GM21447 (cell line): ENCODE results near the gene ZGRF1.
"Not testable (repeated sequence)": the region's sequence is repeated elsewhere in the genome, so short reads cannot be mapped to it uniquely, and the experiment has no call there.

Source experiments
- ATAC-seq: cut with Tn5 transposase; IDR thresholded peaks from one replicate; pipeline ENCODE4 v1.9.1; 2021; ENCODE audit not compliant: unreplicated experiment

ZGRF1 gene

DNA sequence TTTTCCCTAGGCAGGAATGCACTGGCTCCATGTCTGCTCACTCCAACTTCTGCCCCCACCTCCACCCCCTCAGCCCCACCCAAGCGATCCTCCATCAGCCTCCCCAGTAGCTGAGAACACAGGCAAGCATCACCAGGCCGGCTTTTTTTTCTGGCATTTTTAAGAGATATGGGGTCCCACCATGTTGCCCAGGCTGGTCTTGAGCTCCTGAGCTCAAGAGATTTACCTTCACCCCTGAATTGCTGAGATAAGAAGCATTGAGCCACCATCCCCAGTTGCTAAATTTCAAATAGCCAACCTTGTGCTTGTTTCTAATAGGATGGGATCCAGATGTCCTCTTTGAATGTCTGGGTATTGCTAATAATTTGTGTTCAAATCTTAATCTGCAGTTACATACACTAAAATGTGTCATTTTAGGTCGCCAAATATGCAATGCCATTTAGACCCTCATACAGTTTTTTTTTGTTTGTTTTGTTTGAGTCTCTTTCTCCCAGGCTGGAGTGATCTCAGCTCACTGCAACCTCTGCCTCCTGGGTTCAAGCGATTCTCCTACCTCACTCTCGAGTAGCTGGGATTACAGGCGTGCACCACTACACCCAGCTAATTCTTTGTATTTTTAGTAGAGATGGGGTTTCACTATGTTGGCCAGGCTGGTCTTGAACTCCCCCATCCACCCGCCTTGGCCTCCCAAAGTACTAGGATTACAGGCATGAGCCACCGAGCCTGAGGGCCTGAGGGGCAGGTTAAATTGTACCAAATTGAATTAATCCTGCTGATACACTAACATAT is 9.0 kb upstream of the ZGRF1 start:
- ATAC-seq = no peak

DNA sequence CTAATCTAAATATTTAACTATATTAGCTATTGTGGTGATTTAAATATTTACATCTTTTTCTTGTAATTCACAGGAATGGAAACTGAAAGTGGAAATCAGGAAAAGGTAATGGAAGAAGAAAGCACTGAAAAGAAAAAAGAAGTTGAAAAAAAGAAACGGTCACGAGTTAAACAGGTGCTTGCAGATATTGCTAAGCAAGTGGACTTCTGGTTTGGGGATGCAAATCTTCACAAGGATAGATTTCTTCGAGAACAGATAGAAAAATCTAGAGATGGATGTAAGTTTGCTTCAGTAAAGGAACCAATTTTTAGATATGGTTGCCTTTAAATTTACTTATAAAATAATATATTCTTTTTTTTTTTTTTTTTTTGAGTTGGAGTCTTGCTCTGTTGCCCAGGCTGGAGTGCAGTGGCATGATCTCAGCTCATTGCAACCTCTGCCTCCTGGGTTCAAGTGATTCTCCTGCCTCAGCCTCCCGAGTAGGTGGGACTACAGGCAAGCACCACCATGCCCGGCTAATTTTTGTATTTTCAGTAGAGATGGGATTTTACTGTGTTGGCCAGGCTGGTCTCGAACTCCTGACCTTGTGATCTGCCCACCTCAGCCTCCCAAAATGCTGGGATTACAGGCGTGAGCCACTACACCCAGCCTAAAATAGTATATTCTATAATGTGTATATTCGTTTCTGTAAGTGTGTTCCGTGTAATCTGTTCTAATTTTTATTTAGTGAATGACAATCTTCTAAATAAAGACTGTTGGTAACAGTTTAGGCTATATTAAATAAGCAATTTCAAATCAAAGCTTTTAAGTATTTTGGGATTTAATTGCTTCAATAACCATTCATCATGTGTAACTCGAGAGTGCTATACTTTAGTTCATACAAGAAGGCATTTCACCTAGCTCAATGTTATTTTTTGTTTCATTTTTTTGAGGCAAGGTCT is 8.2 kb upstream of the ZGRF1 start:
- ATAC-seq = not testable (repeated sequence)

DNA sequence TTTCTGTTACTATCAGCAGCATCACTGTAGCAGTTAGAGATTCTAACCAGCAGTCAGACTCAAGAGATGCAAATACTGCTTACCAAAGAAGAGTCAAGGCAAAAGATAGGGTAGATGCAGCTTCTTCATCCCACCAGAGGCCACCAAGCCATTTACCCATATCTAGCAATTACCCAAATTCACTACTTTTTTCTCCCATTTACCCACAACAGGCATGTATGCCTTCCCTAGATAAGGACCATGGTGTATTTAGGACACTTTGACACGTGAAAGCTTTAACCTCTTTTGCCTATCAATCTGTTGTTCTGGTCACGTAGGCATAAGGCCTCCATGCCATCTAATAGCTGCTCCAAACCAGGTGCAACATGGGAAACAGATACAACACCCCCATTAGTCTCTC is 5.8 kb upstream of the ZGRF1 start:
- ATAC-seq = no peak

DNA sequence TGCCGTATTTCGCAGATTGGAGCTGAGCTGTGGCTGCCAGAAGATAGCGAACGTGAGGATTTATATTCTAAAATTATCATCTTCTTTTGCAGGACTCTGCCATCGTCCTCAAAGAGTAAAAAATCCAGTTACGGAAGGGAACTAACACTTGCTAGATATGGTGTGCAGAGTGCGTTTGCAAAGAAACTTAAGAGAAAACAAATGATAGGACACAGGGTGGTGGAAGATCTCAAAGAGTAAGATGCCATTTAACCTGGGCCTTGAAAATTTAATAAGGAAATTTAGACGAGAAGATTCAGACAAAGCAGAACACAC is 800 bp upstream of the ZGRF1 start:
- peak; percentile 1 for ATAC-seq

DNA sequence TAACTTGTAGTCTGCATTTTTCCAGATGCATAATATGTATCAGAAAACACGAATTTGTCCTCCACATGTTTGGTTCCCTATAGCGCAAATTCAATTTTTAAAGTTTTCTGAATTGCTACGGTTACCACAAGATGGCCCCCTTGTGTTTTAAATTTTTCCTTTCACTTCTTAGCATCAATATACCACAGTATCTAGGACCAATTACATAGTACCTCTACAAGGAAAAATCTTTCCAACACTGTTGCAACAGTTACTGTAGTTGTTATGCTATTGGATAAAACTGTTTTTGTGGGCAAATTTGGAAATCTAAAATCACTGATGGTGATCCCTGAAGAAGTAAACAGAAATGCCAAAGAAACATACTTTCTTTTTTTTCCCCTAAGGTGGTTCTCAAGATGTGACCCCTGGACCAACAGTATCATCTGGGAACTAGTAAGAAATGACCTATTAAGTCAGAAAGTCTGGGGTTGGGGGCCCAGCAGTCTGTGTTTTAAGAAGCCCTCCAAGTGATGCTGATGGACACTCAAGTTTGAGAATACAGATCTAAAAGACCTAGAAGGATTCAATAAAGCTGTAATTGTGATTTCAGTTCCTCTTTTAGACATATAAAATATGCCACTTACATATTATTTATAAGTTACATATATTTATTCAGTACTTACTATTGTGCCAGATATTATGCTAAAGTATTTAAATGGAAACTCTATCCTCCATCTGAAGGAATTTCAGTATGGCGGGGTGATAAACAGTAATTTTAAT is 3.1 kb downstream of the ZGRF1 start:
- no peak for ATAC-seq

DNA sequence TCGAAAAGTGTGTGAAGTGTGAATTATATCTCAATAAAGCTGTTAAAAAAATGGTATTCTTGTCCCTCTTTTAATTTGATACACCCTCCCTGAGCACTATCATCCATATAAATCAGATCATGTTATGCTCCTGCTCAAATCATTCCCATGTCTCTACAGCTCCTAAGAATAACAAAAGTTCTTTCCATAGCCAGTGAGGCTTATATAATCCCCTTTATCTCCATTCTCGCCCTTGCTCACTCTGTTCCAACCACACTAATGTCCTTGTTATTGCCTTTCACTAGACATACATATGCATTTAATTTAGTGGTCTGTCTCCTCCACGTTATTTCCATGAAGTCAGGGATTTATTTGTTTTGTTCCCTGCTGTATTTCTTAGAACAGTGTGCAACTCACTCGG is 10.5 kb downstream of the ZGRF1 start:
- ATAC-seq = no peak

DNA sequence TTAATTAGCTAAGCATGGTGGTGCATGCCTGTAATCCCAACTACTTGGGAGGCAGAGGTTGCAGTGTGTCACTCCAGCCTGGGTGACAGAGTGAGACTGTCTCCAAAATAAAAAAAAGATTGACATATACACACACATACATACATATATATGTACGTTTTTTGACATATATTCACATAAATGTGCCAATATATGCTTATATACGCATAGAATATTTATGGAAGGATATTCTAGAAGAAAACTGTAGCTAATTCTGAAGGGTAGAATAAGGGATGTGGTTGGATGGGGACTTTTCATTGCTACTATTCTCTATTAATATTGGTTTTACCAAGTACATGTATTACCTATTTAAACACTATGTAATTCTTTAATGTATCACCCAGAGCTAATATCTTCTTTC is 19.7 kb downstream of the ZGRF1 start:
- ATAC-seq = no peak

DNA sequence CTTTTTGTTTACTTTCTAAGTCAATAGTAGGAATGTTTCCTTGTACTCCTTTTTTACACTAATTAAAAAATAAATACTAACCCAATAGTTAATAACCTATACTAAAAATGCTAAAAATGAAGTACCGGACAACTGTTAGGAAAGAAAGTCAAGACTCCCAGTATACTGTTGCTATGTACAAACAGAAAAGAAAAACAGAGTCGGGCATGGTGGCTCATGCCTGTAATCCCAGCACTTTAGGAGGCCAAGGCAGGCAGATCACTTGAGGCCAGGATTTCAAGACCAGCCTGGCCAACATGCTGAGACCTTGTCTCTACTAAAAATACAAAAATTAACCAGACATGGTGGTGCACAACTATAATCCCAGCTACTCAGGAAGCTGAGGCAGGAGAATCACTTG is 23.9 kb downstream of the ZGRF1 start:
- not testable (repeated sequence) for ATAC-seq

DNA sequence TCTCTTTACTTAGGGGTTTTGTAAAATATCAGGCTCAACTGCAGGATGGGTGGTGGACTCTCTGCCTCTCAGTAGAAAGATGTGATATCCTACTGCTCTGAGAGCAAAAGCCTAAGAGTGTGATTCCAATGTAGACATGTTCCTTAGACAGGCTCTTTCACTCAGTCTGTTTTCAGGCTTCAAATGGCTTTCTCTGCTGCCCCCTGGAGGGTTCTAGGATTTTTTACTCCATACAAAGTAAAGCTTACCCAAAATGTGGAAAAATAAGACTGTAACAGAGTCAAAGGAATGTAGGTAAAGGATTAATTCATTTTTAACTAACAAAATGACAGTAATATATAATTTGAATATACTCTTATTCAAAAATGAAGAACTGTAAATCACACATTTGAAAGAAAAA is 32.1 kb downstream of the ZGRF1 start:
- peak; percentile 70 for ATAC-seq

DNA sequence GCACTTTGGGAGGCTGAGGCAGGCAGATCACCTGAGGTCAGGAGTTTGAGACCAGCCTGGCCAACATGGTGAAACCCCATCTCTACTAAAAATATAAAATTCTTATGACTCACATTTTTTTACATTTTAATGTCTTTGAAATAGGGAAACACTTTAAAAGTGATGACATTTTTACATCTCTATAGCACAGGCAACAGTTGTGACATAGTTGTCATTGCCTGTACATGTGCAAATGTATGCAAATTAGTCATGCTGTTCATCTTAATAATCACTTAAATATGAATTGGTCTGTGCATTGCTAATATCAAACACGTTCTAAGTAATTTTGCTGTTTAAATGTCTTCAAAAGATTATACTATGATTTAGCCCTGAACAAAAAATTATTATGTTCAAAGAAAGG is 41.7 kb downstream of the ZGRF1 start:
- no peak for ATAC-seq

DNA sequence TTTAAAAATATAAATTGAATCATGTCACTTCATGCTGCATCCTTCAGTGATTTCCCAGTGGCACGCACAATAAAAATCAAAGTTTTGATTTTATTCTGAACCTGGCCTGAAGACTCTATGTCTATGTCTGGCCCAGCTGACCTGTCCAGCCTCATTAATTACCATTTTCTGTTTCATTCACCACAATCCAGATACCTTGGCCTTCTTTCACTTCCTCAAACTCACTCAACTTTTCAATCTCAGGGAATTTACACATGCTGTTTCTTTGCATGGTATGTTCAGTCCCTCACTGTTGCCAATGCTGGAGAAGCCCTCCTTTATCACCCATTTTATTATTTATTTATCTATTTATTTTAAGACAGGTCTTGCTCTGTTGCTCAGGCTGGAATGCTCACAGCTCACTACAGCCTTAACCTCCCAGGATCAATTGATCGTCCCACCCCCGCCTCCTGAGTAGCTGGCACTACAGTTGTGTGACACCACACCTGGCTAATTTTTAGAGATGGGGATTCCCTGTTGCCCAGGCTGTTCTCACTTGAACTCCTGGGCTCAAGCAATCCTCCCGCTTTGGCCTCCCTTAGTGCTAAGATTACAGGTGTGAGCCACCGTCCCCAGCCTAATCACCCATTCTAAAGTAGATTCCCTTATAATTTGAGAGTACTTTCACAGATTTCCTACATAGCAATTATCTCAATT is 43.1 kb downstream of the ZGRF1 start:
- ATAC-seq = peak; percentile 82

DNA sequence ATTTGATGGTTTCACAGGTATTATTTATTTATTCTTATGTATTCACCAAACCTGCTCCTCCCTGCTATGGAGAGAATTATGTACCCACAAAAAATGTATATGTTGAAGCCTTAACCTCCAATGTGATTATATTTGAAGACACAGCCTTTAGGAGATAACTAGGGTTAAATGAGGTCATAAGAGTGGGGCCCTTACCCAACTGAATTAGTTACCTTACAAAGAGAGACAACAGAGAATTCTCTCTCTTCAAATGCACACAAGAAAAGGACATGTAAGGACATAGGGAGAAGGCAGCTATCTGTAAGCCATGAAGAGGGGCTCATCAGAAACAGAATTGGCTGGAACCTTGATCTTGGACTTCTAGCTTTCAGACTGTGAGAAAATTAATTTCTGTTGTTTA is 44.0 kb downstream of the ZGRF1 start:
- ATAC-seq = no peak

DNA sequence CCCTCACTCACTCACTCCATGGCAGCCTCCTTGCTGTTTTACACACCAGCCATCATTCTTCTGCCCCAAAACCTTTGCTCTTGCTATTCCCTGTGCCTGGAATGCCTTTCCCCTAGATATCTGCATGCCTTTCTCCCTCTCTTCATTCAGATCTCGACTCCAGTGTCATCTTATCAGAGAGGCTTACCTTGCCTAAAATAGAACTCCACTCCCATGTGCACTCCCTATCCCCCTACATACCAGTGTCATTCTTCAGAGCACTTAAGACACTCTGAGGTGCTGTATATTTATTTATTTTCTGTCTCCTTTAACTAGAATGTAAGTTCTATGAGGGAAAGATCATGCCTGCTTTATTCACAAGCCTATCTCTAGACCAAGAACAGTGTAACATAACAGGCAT is 45.1 kb downstream of the ZGRF1 start:
- no peak for ATAC-seq

DNA sequence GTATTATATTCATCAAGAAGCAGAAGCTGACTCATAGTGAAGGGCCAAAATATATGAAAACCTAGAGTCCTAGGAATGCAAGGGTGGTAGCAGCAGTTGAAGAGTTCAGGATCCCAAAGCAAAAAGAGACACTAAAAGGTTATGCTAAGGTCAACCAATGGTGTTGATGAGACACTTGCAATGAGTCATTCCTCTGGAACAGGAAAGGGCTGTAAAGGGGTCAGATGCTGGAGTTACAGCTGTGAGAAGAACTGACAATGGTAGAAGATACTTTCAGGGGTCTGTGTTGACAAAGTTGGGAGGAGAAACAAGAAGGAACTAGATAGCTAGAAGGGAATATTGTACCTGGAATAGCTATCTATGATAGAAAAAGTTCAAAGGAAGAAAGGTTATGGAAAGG is 47.5 kb downstream of the ZGRF1 start:
- no peak for ATAC-seq

DNA sequence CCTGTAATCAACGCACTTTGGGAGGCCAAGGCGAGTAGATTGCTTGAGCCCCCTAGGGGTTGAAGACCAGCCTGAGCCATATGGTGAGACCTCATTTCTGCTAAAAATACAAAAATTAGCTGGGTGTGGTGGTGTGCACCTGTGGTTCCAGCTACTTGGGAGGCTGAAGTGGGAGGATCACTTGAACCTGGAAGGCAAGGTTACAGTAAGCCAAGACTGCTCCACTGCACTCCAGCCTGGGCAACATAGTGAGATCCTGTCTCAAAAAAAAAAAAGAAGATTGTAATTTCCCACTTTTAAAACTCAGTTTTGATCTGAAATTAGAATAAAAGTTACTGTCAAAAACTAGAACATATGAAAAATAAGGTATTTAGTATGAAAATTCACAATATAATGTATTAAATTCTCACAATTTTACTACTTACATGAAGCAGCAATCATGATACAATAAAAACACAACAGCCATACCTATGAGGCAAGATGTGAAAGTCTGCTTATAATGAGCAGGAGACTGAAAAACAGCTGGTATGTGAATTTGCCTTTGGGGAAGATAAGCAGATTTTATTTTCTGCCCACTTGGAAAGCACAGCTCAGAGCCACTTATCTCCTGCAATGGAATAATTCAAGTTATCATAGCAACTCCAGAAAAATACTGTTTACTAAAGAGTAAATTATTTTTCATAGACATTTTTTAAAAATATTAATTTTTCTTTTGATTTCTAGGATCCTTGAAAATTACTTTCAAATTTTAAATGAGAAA is 50.6 kb downstream of the ZGRF1 start:
- no peak for ATAC-seq

DNA sequence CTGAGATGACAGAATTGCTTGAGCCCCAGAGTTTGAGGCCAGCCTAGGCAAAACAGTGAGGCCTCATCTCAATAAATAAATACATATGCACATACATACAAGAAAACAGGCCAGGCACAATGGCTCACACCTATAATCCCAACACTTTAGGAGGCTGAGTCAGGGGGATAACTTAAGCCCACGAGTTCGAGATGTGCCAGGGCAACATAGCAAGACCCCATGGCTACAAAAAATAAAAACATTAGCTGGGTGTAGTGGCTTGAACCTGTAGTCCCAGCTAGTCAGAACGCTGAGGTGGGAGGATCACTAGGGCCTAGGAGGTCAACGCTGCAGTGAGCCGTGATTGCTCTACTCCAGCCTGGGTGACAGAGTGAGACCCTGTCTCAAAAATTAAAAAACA is 69.2 kb downstream of the ZGRF1 start:
- no peak for ATAC-seq

DNA sequence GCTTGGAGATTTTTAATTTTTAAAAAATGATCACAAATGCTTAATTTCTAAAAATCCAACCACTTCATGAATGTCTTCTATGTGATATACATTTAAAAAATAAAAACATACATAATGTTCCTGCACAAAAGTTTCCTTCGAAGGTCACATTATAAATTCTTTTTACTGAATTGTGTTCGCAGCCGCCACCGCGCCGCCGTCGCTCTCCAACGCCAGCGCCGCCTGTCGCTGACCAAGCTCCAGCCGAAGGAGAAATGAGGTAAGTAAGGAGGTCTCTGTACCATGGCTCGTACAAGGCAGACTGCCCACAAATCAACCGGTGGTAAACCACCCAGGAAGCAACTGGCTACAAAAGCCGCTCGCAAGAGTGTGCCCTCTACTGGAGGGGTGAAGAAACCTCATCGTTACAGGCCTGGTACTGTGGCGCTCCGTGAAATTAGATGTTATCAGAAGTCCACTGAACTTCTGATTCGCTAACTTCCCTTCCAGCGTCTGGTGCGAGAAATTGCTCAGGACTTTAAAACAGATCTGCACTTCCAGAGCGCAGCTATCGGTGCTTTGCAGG is 71.9 kb downstream of the ZGRF1 start:
- ATAC-seq = no peak

DNA sequence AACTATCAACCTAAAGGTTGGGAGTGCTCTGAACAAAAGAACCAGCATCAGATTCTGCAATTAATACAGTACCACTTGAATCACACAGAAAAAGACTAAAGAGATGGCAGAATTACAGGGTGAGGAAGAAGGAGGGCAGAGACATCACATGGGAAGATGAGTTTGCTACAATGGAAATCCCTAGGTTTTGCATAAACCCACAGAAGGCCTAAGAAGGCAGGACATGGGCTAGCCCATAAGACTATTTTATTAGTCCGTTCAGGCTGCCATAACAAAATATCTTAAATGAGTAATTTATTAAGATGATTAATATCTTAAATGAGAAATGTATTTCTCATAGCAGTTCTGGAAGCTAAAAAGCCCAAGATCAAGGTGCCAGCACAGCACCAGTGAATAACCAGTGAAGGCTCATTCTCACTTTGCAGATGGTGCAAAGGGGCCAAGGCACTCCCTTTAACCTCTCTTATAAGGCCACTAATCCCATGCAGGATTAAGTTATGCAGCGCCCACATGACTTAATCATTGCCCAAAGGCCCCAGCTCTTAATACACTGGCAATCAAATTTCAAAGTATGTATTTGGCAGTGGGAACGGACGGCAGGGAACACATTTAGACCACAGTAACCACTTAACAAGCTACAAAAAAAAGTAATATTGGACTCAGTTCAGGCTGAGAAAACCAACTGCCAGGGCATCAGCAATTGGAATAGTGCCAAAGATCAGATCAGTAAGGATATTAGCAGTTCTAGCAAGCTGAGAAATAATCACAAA is 73.1 kb downstream of the ZGRF1 start:
- no peak for ATAC-seq

DNA sequence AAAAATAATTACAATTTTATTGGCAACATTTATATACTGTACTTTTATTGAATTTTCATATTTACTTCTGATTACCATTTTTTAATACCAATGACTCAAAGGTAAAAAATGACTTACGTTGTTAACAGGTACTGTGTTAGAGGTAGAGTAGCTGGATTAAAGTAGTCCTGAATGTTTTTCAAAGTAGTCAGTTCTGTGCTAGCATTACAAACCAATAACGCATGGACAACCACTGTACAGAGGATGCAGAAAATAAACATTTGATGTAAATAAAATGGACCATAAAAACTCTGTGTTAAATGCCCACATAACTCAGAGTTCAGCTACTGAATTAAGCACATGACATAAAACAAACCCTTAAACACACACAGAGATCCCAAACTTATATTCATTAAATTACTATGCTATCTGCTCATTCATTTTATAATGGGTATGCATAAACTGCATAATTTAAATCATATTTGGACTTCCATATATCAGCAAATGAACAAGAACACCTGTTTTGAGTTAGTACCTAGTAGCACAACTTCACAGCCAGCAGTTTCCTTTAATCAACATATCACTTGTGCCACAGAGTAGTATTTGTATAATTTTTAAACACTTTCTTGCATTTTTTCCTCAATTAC is 74.3 kb downstream of the ZGRF1 start:
- no peak for ATAC-seq
